Epithelial cell of esophagus (primary cell): ENCODE data around the gene FAM149A.

Source experiments
- DNase-seq: peaks from one replicate; pipeline ENCODE4 v3.0.0; 2010; ENCODE audit warnings: low read depth
- H3K4me3 ChIP-seq: 2 replicates; pipeline ENCODE4 v1.5.1; 2011; ENCODE audit warnings: mild to moderate bottlenecking, low read length, control low read depth
- CTCF ChIP-seq: IDR thresholded peaks from 2 replicates; pipeline ENCODE4 v1.5.1; 2011; ENCODE audit warnings: low read depth, mild to moderate bottlenecking, low read length, control low read depth, inconsistent platforms; ENCODE audit not compliant: insufficient read depth; ENCODE audit errors: missing control alignments

Gene FAM149A

GRCh38 chr4:186167605-186168004, 63.1 kb downstream of the FAM149A start:
- H3K4me3 ChIP-seq: no peak overlapping the region
- DNase-seq: no peak
- TF ChIP-seq CTCF: no peak

- TF ChIP-seq CTCF: no peak
- H3K4me3 ChIP-seq: no peak overlapping the region
- DNase-seq: no peak
Measured at GRCh38 chr4:186168750-186169149, 64.2 kb downstream of the FAM149A start.

GRCh38 chr4:186169333-186169944, 64.9 kb downstream of the FAM149A start:
- DNase-seq: no peak
- H3K4me3 ChIP-seq: no peak overlapping the region
- TF ChIP-seq CTCF: no peak

- DNase-seq: no peak
- no peak overlapping the region for H3K4me3 ChIP-seq
- no peak for TF ChIP-seq CTCF
Measured at GRCh38 chr4:186169945-186170802, 65.7 kb downstream of the FAM149A start.

- H3K4me3 ChIP-seq: no peak overlapping the region
- no peak for TF ChIP-seq CTCF
- DNase-seq: no peak
Measured at GRCh38 chr4:186170966-186171365, 66.5 kb downstream of the FAM149A start.

- DNase-seq: no peak
- TF ChIP-seq CTCF: no peak
- no peak overlapping the region for H3K4me3 ChIP-seq
Measured at GRCh38 chr4:186172546-186172945, 68.0 kb downstream of the FAM149A start.
